ENCODE measurements around the gene ACO1. TPM values are rescaled to one million over a fixed set of nuclear protein-coding genes. Genes with fewer than 3 reads are reported as not detected.
"Not testable (repeated sequence)": the region's sequence is repeated elsewhere in the genome, so short reads cannot be mapped to it uniquely, and the experiment has no call there.

ACO1 gene
- total and polyA plus RNA-seq, 7 donors: 15.6 to 39.4 (median 27.2) TPM

DNA sequence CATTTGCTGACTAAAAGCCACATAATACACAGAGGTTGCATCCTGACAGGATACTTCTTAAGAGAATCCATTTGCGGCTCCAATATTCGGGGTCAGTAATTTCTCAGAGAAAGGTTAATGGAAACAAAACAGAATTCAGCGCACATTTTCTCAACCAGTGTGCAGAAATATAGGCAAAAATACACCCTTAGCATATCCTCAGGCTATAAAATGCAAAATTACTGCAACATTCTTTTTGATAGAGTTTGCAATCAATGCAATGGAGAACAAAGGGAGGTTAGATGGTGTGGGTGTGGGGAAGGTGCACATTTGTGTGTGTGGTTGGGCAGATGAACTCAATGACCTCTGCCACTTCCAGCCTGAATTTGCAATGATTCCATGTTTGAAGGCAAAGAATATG is 35.4 kb upstream of the ACO1 start:
- no peaks in the 10 kb centered on the region for H3K36me3 ChIP-seq (ENCODE audit: insufficient read depth in 1 of 2, low read depth in 1 of 2)
- H3K27ac ChIP-seq: no peak overlapping the region
- peaks cover 0 to 3% (median 0%) of the 10 kb centered on the region in 3 donors for H3K27me3 ChIP-seq (ENCODE audit: insufficient read depth in 3 of 3, low read length in 2 of 3)
- DNase-seq (no peak), ATAC-seq (no peak)
- 81 to 91% (median 90%) methylated on average over 3 of the region's 3 CpGs for WGBS, 3 donors
- TF ChIP-seq, protein P1, sequence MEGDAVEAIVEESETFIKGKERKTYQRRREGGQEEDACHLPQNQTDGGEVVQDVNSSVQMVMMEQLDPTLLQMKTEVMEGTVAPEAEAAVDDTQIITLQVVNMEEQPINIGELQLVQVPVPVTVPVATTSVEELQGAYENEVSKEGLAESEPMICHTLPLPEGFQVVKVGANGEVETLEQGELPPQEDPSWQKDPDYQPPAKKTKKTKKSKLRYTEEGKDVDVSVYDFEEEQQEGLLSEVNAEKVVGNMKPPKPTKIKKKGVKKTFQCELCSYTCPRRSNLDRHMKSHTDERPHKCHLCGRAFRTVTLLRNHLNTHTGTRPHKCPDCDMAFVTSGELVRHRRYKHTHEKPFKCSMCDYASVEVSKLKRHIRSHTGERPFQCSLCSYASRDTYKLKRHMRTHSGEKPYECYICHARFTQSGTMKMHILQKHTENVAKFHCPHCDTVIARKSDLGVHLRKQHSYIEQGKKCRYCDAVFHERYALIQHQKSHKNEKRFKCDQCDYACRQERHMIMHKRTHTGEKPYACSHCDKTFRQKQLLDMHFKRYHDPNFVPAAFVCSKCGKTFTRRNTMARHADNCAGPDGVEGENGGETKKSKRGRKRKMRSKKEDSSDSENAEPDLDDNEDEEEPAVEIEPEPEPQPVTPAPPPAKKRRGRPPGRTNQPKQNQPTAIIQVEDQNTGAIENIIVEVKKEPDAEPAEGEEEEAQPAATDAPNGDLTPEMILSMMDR (IDR thresholded peaks at IDR 0.05): no peak
- H3K9me3 ChIP-seq: no peaks in the 10 kb centered on the region
- H3K4me1 ChIP-seq: no peaks in the 10 kb centered on the region
- intact Hi-C loops (cut with DNase I): no loop called here
- H3K4me3 ChIP-seq: no peak overlapping the region

DNA sequence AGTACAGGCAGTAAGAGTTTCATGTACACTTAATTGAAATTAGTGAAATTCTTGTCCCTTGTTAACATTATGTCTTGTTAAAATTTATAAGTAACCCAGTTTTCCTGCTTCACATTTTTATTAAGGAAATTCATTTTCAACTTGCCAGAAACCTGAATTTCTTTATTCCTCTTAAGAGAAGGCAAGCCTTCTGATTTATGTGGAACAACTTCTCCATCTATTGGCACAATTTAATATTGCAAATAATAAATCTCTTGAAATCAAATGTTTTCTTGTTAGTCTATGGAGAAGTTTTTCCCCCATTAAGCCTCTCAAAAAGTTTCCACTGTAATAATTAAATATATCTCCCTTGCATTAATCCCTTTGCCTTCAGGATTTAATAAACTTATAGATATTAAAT is 33.8 kb upstream of the ACO1 start:
- H3K4me3 ChIP-seq: no peak overlapping the region
- ATAC-seq (no peak), DNase-seq (no peak)
- H3K4me1 ChIP-seq: no peaks in the 10 kb centered on the region
- H3K9me3 ChIP-seq: no peaks in the 10 kb centered on the region
- no peaks in the 10 kb centered on the region for H3K36me3 ChIP-seq (ENCODE audit: insufficient read depth in 1 of 2, low read depth in 1 of 2)
- TF ChIP-seq, protein P1 (IDR thresholded peaks at IDR 0.05): peak; percentile 17
- H3K27ac ChIP-seq: no peak overlapping the region
- H3K27me3 ChIP-seq (ENCODE audit: insufficient read depth in 3 of 3, low read length in 2 of 3): peaks cover 0 to 3% (median 2%) of the 10 kb centered on the region in 3 donors
- intact Hi-C loops (cut with DNase I): no loop called here

DNA sequence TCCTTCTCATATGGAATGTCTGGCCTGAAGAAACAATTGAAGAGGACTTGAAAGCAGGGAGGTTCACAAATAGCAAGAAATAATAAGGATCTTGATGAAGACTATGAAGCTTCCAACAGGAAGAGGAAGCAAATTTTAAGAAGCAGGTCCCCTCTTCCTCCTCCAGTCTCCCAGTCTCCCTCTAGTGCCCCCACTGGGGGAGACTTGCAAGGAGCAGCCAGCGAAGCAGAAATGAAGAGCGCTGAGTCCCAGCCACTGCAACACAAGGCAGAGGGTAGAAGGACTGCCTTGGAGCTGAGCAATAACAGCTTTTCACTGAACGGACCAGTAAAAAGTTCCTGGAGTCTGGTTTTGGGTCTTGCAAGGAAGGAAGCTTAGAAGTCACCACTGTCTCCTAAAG is 32.6 kb upstream of the ACO1 start:
- TF ChIP-seq, protein P1 (IDR thresholded peaks at IDR 0.05): no peak
- WGBS, 3 donors: 61 to 78% (median 61%) methylated on average over 3 of the region's 3 CpGs
- Histone ChIP-seq H3K4me1 (no peaks in the 10 kb centered on the region), H3K36me3 (ENCODE audit: insufficient read depth in 1 of 2, low read depth in 1 of 2) (no peaks in the 10 kb centered on the region), H3K27me3 (ENCODE audit: insufficient read depth in 3 of 3, low read length in 2 of 3) (peaks cover 0 to 3% (median 2%) of the 10 kb centered on the region in 3 donors), H3K27ac (no peak overlapping the region), H3K4me3 (no peak overlapping the region), H3K9me3 (no peaks in the 10 kb centered on the region)
- ATAC-seq (no peak), DNase-seq (no peak)
- intact Hi-C loops (cut with DNase I): no loop called here

DNA sequence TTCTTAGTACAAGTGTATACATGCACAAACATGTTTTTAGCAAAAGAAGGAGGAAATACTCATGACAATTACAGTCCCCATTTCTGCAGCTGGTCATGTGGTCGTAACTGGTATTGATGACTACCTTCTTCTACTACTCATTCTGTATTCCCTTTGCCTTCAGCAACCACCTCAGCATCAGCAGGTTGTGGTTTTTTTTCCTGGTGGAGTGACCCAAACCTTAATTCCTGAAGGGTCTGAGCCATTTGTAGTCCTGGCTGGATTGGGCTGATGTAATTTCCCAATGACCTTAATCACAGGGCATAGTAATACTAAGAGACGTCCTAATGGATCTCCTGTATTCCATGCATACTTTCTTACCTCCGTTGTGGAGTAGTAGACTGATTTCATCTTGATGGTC is 31.0 kb upstream of the ACO1 start:
- H3K4me1 ChIP-seq; H3K9me3 ChIP-seq; ATAC-seq; H3K27ac ChIP-seq; H3K36me3 ChIP-seq (ENCODE audit: insufficient read depth in 1 of 2, low read depth in 1 of 2); DNase-seq; H3K4me3 ChIP-seq; H3K27me3 ChIP-seq (ENCODE audit: insufficient read depth in 3 of 3, low read length in 2 of 3); intact Hi-C loops (cut with DNase I): not testable (repeated sequence)
- WGBS, 3 donors: 70 to 75% (median 72%) methylated on average over 3 of the region's 3 CpGs

DNA sequence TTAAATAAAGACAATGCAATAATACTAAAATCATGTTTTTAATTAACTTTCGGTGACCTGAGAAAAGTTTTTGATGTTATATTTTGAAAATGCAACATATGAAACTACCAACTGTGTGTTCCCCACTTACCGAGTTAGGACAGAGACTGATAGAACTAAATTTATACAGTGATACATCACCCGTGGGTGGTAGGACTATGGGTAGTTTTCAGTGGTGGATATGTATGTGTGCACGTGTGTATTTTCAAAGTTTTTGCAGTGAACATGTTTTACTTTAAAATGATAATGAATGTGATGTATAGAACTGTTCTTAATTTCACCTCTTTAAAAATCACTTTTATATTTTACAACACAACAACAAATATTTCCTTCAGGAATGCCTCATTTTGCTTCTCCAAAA is 25.0 kb upstream of the ACO1 start:
- TF ChIP-seq, protein P1 (IDR thresholded peaks at IDR 0.05): no peak
- intact Hi-C loops (cut with DNase I): no loop called here
- peaks cover 0 to 3% (median 2%) of the 10 kb centered on the region in 3 donors for H3K27me3 ChIP-seq (ENCODE audit: insufficient read depth in 3 of 3, low read length in 2 of 3)
- H3K4me3 ChIP-seq: no peak overlapping the region
- H3K36me3 ChIP-seq (ENCODE audit: insufficient read depth in 1 of 2, low read depth in 1 of 2): no peaks in the 10 kb centered on the region
- WGBS, 3 donors: 70 to 77% (median 72%) methylated on average over 4 of the region's 4 CpGs
- no peaks in the 10 kb centered on the region for H3K4me1 ChIP-seq
- DNase-seq (no peak), ATAC-seq (no peak)
- no peak overlapping the region for H3K27ac ChIP-seq
- no peaks in the 10 kb centered on the region for H3K9me3 ChIP-seq

Measured in psoas muscle (tissue), 8 donors.